ENCODE data around the gene UBE2S.

The UBE2S gene

GRCh38 chr19:55439052-55439451 lies 31.5 kb upstream of the UBE2S start:
- ChIA-PET CTCF (interaction anchor here (1.8 kb wide), 1 partner anchor 65 kb away, joined by 7 read pairs; no protein-coding TSS in a partner anchor), POLR2A (interaction anchor here (0.6 kb wide), 1 partner anchor 1377 kb away, joined by 5 read pairs; no protein-coding TSS in a partner anchor)
- TF ChIP-seq ZNF394 (tag by site-specific recombination; IDR thresholded peaks at IDR 0.05; ENCODE audit: borderline replicate concordance) (no peak), ZNF768 (tag by site-specific recombination; IDR thresholded peaks at IDR 0.05) (peak; percentile 7; the same call in 1 of the 2 replicates), ZNF138 (tag by site-specific recombination; IDR thresholded peaks at IDR 0.05; ENCODE audit: borderline replicate concordance) (no peak), KLF8 (tag by site-specific recombination; IDR thresholded peaks at IDR 0.05) (0 out of 2 replicates have a peak, but pooled peaks have one; percentile 31), ZNF623 (tag by site-specific recombination; IDR thresholded peaks at IDR 0.05) (peak; percentile 100), ZNF202 (tag by site-specific recombination; IDR thresholded peaks at IDR 0.05; ENCODE audit: borderline replicate concordance) (no peak), ZBTB11 (tag by site-specific recombination; conservative IDR thresholded peaks at IDR 0.05; ENCODE audit: low read depth) (no peak), ZNF580 (tag by site-specific recombination; IDR thresholded peaks at IDR 0.05) (0 out of 2 replicates have a peak, but pooled peaks have one; percentile 28), ZNF280D (tag by site-specific recombination; IDR thresholded peaks at IDR 0.05) (peak; percentile 58; the same call in 1 of the 2 replicates)
- Histone ChIP-seq H3K27ac (ENCODE audit: extremely low read depth, low read depth, low read length) (no peak overlapping the region), H3K9me3 (ENCODE audit: control insufficient read depth, insufficient read depth, low read depth, low read length) (no peaks in the 10 kb centered on the region), H3K36me3 (ENCODE audit: control insufficient read depth in 2 of 2, insufficient read depth in 1 of 2, low read length in 2 of 2) (no peaks in the 10 kb centered on the region), H3K4me3 (ENCODE audit: low read depth, low read length) (no peak overlapping the region), H3K4me1 (ENCODE audit: control insufficient read depth, insufficient read depth, low read length) (peaks cover 3% of the 10 kb centered on the region; the same call in 1 of the 2 replicates)

GRCh38 chr19:55437410-55437809 lies 29.8 kb upstream of the UBE2S start:
- POLR2A ChIA-PET, result interaction anchor here (0.5 to 1.8 kb wide), 7 partner anchors 24 to 250 kb away, joined by 3 to 13 read pairs (median 3); partner anchors contain the start of genes ISOC2, UBE2S and ZNF628
- Histone ChIP-seq H3K27ac (ENCODE audit: extremely low read depth, low read depth, low read length) (no peak overlapping the region), H3K36me3 (ENCODE audit: control insufficient read depth in 2 of 2, insufficient read depth in 1 of 2, low read length in 2 of 2) (no peaks in the 10 kb centered on the region), H3K4me3 (ENCODE audit: low read depth, low read length) (no peak overlapping the region), H3K4me1 (ENCODE audit: control insufficient read depth, insufficient read depth, low read length) (peaks cover 3% of the 10 kb centered on the region; the same call in 1 of the 2 replicates), H3K9me3 (ENCODE audit: control insufficient read depth, insufficient read depth, low read depth, low read length) (no peaks in the 10 kb centered on the region)
- CTCF ChIA-PET, result interaction anchor here (0.7 to 1.8 kb wide), 7 partner anchors 16 to 358 kb away, joined by 3 to 7 read pairs (median 4); no protein-coding TSS in a partner anchor
- TF ChIP-seq SP3 (tag by site-specific recombination; IDR thresholded peaks at IDR 0.05) (peak; percentile 43), PBX3 (CRISPR knock-in tag; IDR thresholded peaks at IDR 0.05) (peak; percentile 95), KLF9 (tag by site-specific recombination; IDR thresholded peaks at IDR 0.05; ENCODE audit: low read depth) (peak; percentile 79), TSHZ1 (tag by site-specific recombination; IDR thresholded peaks at IDR 0.05; ENCODE audit: borderline replicate concordance) (no peak), ZNF600 (tag by site-specific recombination; IDR thresholded peaks at IDR 0.05) (peak; percentile 79), PRDM10 (tag by site-specific recombination; IDR thresholded peaks at IDR 0.05) (0 out of 2 replicates have a peak, but pooled peaks have one; percentile 10), IKZF3 (tag by site-specific recombination; IDR thresholded peaks at IDR 0.05) (peak; percentile 40; the same call in 1 of the 2 replicates), ZNF561 (tag by site-specific recombination; IDR thresholded peaks at IDR 0.05; ENCODE audit: borderline replicate concordance) (0 out of 2 replicates have a peak, but pooled peaks have one; percentile 27)

All from HEK293 (cell line).